HEK293T (cell line): Measurements from ENCODE around the gene FBXL7.

Experiments used
- CTCF ChIA-PET: fragments of 350-600 bp; formaldehyde crosslinking; extraction: SDS; loops from one replicate; lab custom pipeline; 2021; ENCODE audit warnings: antibody characterized with exemption, inconsistent platforms; lab: Yijun Ruan, JAX
- POLR2A ChIA-PET: fragments of 350-600 bp; formaldehyde crosslinking; extraction: SDS; loops from one replicate; lab custom pipeline; 2020; ENCODE audit warnings: antibody characterized with exemption, inconsistent platforms; lab: Yijun Ruan, JAX
- DNase-seq: peaks from one replicate; pipeline ENCODE4 v3.0.0; 2012; ENCODE audit warnings: mixed read lengths; ENCODE audit errors: extremely low spot score
- ARNT ChIP-seq: fragments of 450-650 bp; IDR thresholded peaks from 2 replicates; pipeline ENCODE4 v1.6.1; 2017; ENCODE audit warnings: mild to moderate bottlenecking
- BHLHE40 ChIP-seq: fragments of 450-650 bp; IDR thresholded peaks from 2 replicates; pipeline ENCODE4 v1.6.1; 2016; ENCODE audit warnings: mild to moderate bottlenecking, moderate library complexity, borderline replicate concordance
- CTBP1 ChIP-seq: fragments of 450-650 bp; IDR thresholded peaks from 2 replicates; pipeline ENCODE4 v1.6.1; 2016; ENCODE audit warnings: borderline replicate concordance
- ELF4 ChIP-seq: fragments of 450-650 bp; IDR thresholded peaks from 2 replicates; pipeline ENCODE4 v1.6.1; 2017; ENCODE audit warnings: antibody characterized with exemption
- FOXA1 ChIP-seq: fragments of 450-650 bp; IDR thresholded peaks from 2 replicates; pipeline ENCODE4 v1.6.1; 2016; ENCODE audit warnings: mild to moderate bottlenecking
- FOXK2 ChIP-seq: fragments of 450-650 bp; IDR thresholded peaks from 2 replicates; pipeline ENCODE4 v1.6.1; 2016; ENCODE audit warnings: mild to moderate bottlenecking
- FOXM1 ChIP-seq: fragments of 450-650 bp; IDR thresholded peaks from 2 replicates; pipeline ENCODE4 v1.6.1; 2017; ENCODE audit warnings: mild to moderate bottlenecking, borderline replicate concordance
- HDGF ChIP-seq: fragments of 450-650 bp; IDR thresholded peaks from 2 replicates; pipeline ENCODE4 v1.6.1; 2017; ENCODE audit warnings: antibody characterized with exemption, borderline replicate concordance
- L3MBTL2 ChIP-seq: fragments of 450-650 bp; conservative IDR thresholded peaks from 2 replicates; pipeline ENCODE4 v1.6.1; 2016; ENCODE audit warnings: mild to moderate bottlenecking
- LEF1 ChIP-seq: fragments of 450-650 bp; IDR thresholded peaks from 2 replicates; pipeline ENCODE4 v1.6.1; 2017; ENCODE audit warnings: mild to moderate bottlenecking, borderline replicate concordance
- NFRKB ChIP-seq: fragments of 450-650 bp; IDR thresholded peaks from 2 replicates; pipeline ENCODE4 v1.6.1; 2016; ENCODE audit warnings: mild to moderate bottlenecking, moderate library complexity
- PKNOX1 ChIP-seq: fragments of 450-650 bp; IDR thresholded peaks from 2 replicates; pipeline ENCODE4 v1.6.1; 2016
- SP1 ChIP-seq: fragments of 450-650 bp; IDR thresholded peaks from 2 replicates; pipeline ENCODE4 v1.6.1; 2017
- SUZ12 ChIP-seq: fragments of 450-650 bp; IDR thresholded peaks from 2 replicates; pipeline ENCODE4 v1.6.1; 2016; ENCODE audit warnings: mild to moderate bottlenecking
- TARDBP ChIP-seq: fragments of 450-650 bp; IDR thresholded peaks from 2 replicates; pipeline ENCODE4 v1.6.1; 2016
- ZNF384 ChIP-seq: fragments of 450-650 bp; IDR thresholded peaks from 2 replicates; pipeline ENCODE4 v1.6.1; 2016

FBXL7 gene

GRCh38 chr5:15901151-15901550 lies 401.2 kb downstream of the FBXL7 start:
- ChIA-PET CTCF (no interaction called here), POLR2A (no interaction called here)
- no peak for DNase-seq
- TF ChIP-seq ARNT (no peak), ZNF384 (no peak)

- ChIA-PET CTCF (no interaction called here), POLR2A (no interaction called here)
- no peak for DNase-seq
- TF ChIP-seq ELF4 (no peak), ARNT (no peak)
Measured at GRCh38 chr5:15902066-15902465, 402.1 kb downstream of the FBXL7 start.

GRCh38 chr5:15904899-15905830 lies 405.2 kb downstream of the FBXL7 start:
- ChIA-PET POLR2A (no interaction called here), CTCF (no interaction called here)
- no peak for DNase-seq
- TF ChIP-seq NFRKB (no peak), PKNOX1 (no peak), SP1 (no peak), ELF4 (no peak), HDGF (no peak), FOXK2 (no peak), ZNF384 (no peak), L3MBTL2 (no peak), TARDBP (no peak), CTBP1 (no peak), SUZ12 (no peak), ARNT (no peak), BHLHE40 (no peak), FOXA1 (no peak), FOXM1 (no peak)

GRCh38 chr5:15914638-15915037 lies 414.7 kb downstream of the FBXL7 start:
- ChIA-PET POLR2A (no interaction called here), CTCF (no interaction called here)
- no peak for DNase-seq
- TF ChIP-seq LEF1 (no peak), BHLHE40 (no peak), NFRKB (no peak), HDGF (no peak), SP1 (no peak), TARDBP (no peak), ELF4 (no peak), ARNT (no peak), FOXM1 (no peak), CTBP1 (no peak), FOXA1 (no peak), SUZ12 (no peak), ZNF384 (no peak), L3MBTL2 (no peak), PKNOX1 (no peak), FOXK2 (no peak)

GRCh38 chr5:15926586-15926985 lies 426.6 kb downstream of the FBXL7 start:
- CTCF ChIA-PET: no interaction called here
- TF ChIP-seq BHLHE40 (no peak), ARNT (no peak), SP1 (no peak)
- POLR2A ChIA-PET: no interaction called here
- DNase-seq: no peak

- no peak for TF ChIP-seq ARNT
- no peak for TF ChIP-seq SP1
- no peak for TF ChIP-seq SUZ12
- TF ChIP-seq L3MBTL2: no peak
- no peak for TF ChIP-seq ELF4
- no peak for TF ChIP-seq FOXM1
- TF ChIP-seq NFRKB: no peak
- TF ChIP-seq LEF1: no peak
- no peak for TF ChIP-seq FOXK2
- no peak for TF ChIP-seq FOXA1
- TF ChIP-seq HDGF: no peak
- TF ChIP-seq ZNF384: no peak
- no peak for TF ChIP-seq TARDBP
- no peak for TF ChIP-seq CTBP1
- no peak for TF ChIP-seq PKNOX1
- TF ChIP-seq BHLHE40: no peak
- POLR2A ChIA-PET: no interaction called here
- CTCF ChIA-PET: no interaction called here
- no peak for DNase-seq
Measured at GRCh38 chr5:15927710-15928380, 427.9 kb downstream of the FBXL7 start.
